BLaER1 (cell line): ENCODE data around the gene KTN1.

ENCODE experiments used
- H3K27ac ChIP-seq: shearing (Covaris generic); formaldehyde crosslinking; 2 replicates; pipeline ENCODE4 v1.8.1; 2022
- H3K27me3 ChIP-seq: shearing (Covaris generic); formaldehyde crosslinking; 2 replicates; pipeline ENCODE4 v1.8.1; 2022
- H3K36me3 ChIP-seq: shearing (Covaris generic); formaldehyde crosslinking; 2 replicates; pipeline ENCODE4 v1.8.1; 2022
- H3K4me1 ChIP-seq: shearing (Covaris generic); formaldehyde crosslinking; 2 replicates; pipeline ENCODE4 v1.8.1; 2022
- H3K4me2 ChIP-seq: shearing (Covaris generic); formaldehyde crosslinking; 2 replicates; pipeline ENCODE4 v1.8.1; 2022
- H3K4me3 ChIP-seq: shearing (Covaris generic); formaldehyde crosslinking; 2 replicates; pipeline ENCODE4 v1.8.1; 2022
- H3K9ac ChIP-seq: shearing (Covaris generic); formaldehyde crosslinking; 2 replicates; pipeline ENCODE4 v1.8.1; 2022
- H3K9me3 ChIP-seq: shearing (Covaris generic); formaldehyde crosslinking; 2 replicates; pipeline ENCODE4 v1.8.1; 2022
- H4K20me1 ChIP-seq: shearing (Covaris generic); formaldehyde crosslinking; 2 replicates; pipeline ENCODE4 v1.8.1; 2022
- Cebpa-rat ChIP-seq: shearing (Covaris generic); IDR thresholded peaks from 2 replicates; pipeline ENCODE4 v1.8.1; 2022

The KTN1 gene

DNA sequence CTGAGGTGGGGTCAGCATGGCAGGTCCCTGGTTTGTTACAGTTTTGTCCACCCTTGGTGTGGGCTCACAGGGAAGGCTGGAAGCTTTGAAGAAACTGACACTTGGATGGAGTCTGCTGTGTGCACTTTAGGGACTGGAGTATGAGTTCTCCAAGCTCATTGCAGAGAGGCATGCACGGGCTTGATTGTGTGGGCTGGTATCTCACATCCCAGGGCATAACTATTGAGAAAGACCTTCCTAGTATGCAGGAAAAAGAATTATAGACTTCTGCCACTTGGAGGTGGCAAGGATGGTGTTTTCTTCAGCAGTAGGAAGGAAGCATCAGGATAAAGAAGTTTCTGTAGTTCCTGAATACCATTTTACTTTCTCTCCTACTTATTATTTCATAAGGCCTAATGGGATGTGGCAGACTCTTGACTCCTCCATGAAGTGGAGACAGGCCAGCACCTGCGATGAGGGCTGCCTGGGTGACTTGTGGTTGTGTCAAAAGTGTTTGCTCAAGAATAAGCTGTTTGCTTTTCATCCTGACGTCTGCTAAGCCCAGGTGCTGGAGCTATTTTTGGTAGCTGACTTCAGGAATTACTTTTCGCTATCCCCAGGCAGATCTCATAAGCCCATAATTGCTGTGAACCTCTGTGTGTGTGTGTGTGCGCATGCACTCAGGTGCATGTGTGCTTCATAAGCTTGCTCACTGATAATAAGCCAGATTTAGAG lies 125.8 kb downstream of the KTN1 start:
- peaks cover 88% of the 10 kb centered on the region for H3K4me1 ChIP-seq
- H3K27me3 ChIP-seq: no peaks in the 10 kb centered on the region
- H3K9me3 ChIP-seq: peaks cover 8% of the 10 kb centered on the region
- H3K36me3 ChIP-seq: no peaks in the 10 kb centered on the region
- no peaks in the 10 kb centered on the region for H4K20me1 ChIP-seq
- TF ChIP-seq Cebpa-rat: no peak
- no peak overlapping the region for H3K9ac ChIP-seq
- peak overlapping the region; percentile 25; the same call in 1 of the 2 replicates for H3K27ac ChIP-seq
- H3K4me3 ChIP-seq: no peak overlapping the region
- H3K4me2 ChIP-seq: peak overlapping the region; percentile 41

DNA sequence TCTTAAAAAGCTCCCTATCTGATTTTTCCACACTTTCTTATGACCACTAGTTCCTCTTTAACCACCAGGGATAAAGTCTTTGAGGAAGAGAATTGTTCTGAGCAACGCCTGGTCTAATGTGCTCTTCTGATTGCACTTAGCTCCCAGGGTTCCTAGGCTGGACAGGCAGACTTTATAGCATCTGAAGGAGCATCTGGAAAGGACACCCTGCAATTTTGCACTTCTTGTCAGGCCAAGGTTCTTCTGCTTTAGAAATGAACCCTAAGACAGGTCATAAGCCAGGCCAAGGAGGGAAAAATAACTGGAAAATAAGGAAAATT lies 126.3 kb downstream of the KTN1 start:
- Histone ChIP-seq H3K36me3 (no peaks in the 10 kb centered on the region), H3K9ac (no peak overlapping the region), H3K9me3 (peaks cover 3% of the 10 kb centered on the region), H3K4me1 (peaks cover 93% of the 10 kb centered on the region), H3K27ac (peak overlapping the region; percentile 25; the same call in 1 of the 2 replicates), H3K27me3 (no peaks in the 10 kb centered on the region), H3K4me2 (peak overlapping the region; percentile 41), H3K4me3 (no peak overlapping the region), H4K20me1 (no peaks in the 10 kb centered on the region)
- TF ChIP-seq Cebpa-rat: no peak

DNA sequence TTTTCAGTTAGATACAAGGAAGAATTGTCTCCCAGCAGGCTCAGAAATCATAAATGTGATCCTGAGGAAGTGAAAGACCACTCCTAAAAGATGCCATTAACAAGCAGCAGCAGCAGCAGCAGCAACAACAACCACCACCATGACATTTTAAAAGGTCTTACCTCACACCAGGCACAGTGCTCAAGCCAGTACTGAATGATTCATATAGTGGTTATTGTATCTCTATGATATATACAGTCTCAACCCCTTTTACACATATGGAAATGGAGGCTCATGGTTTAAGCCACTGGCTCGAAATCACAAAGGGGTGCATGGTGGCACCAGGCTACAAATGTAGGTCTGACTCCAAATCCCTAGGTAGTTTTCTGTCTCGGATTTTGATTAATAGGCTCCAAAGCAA lies 126.9 kb downstream of the KTN1 start:
- Histone ChIP-seq H3K9me3 (peaks cover 3% of the 10 kb centered on the region; the same call in 1 of the 2 replicates), H3K4me3 (no peak overlapping the region), H3K27me3 (no peaks in the 10 kb centered on the region), H3K9ac (no peak overlapping the region), H3K27ac (no peak overlapping the region), H3K4me1 (peaks cover 94% of the 10 kb centered on the region), H3K4me2 (peak overlapping the region; percentile 41), H4K20me1 (no peaks in the 10 kb centered on the region), H3K36me3 (no peaks in the 10 kb centered on the region)
- TF ChIP-seq Cebpa-rat: no peak

DNA sequence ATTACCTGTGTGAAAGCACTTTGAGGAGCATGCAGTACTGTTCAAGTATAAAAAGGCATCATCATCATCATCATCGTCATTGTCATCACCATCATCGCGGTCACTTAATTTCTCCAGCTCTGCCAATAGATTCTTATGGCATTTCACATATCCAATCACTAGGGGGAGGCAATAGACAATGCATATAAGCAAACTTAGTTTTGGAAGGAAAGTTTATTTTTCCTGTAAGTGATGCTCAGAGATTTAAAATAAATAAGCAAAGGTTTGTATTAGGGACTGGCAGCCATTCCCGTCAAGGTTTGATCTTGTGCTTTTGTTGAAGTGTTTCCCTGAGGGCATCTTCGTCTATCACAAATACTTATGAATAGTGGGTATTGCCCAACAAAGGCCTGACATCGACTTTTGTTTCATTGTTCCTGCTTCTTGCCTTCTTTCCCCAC lies 127.4 kb downstream of the KTN1 start:
- Histone ChIP-seq H3K9me3 (peaks cover 8% of the 10 kb centered on the region), H3K27me3 (no peaks in the 10 kb centered on the region), H3K27ac (no peak overlapping the region; the same call in 1 of the 2 replicates), H3K4me3 (no peak overlapping the region), H4K20me1 (no peaks in the 10 kb centered on the region), H3K4me2 (peak overlapping the region; percentile 50; the same call in 1 of the 2 replicates), H3K4me1 (peaks cover 94% of the 10 kb centered on the region), H3K9ac (no peak overlapping the region), H3K36me3 (0 out of 2 replicates have a peak, but pooled peaks cover 4% of the 10 kb centered on the region)
- TF ChIP-seq Cebpa-rat: peak; percentile 33; the same call in 1 of the 2 replicates

DNA sequence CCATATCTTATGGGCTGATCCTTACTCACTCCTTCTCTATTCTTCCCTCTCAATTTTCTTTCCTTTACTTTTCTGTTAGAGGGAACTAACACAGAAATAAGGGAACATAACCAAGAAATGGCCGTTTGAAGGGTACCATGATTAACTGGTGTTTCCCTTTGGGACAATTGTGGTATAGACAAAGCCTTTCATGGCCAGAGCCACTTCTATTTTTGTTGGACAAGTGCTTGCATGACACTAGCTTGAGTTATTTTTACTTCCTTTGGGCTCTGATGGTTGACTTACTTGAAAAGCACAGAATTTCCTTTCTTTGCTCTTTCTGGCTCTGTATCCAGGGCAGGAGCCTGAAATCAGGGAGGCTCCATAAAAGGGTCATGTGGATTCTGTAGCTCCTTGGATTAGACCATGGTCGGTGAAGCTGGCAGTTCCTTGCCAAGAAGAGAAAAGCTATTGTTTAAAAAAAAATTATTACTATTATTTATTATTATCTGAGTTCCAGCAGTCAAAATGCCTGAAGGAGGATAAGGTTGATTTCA lies 130.6 kb downstream of the KTN1 start:
- peak overlapping the region; percentile 66 for H3K27ac ChIP-seq
- peak overlapping the region; percentile 44; the same call in 1 of the 2 replicates for H3K9ac ChIP-seq
- H3K4me2 ChIP-seq: peak overlapping the region; percentile 78
- TF ChIP-seq Cebpa-rat: no peak
- H3K36me3 ChIP-seq: 0 out of 2 replicates have a peak, but pooled peaks cover 11% of the 10 kb centered on the region
- H3K4me1 ChIP-seq: peaks cover 78% of the 10 kb centered on the region
- no peaks in the 10 kb centered on the region for H4K20me1 ChIP-seq
- H3K9me3 ChIP-seq: peaks cover 17% of the 10 kb centered on the region
- peak overlapping the region; percentile 48; the same call in 1 of the 2 replicates for H3K4me3 ChIP-seq
- no peaks in the 10 kb centered on the region for H3K27me3 ChIP-seq

DNA sequence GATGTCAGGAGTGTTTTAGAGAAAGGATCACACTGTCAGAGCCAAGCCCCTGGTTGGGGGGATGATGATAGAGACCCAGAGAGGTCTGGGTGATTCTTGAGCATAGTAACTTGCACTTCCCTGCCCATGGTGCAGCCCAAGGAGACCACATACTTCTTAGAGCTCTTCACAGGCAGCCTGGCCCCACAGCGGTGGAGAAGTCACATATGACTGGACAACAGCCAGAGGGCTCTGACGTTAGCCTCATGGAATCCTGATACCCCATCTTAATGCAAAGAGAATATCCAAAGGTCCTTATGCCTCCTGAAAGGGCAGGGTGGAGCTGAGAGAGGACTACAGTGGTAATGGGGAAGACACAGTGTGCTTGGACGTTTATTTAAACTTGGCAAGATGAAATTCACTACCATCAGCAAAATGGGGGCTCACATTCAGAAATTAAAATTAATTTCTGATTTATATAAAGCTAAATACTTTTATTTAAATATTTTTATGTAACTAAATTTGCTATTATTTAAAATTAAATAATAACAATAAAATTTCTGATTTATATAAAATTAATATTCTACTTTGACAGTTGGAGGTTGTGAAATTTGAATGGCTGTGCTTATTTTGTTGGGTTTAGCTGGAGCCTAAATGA lies 131.3 kb downstream of the KTN1 start:
- no peaks in the 10 kb centered on the region for H3K27me3 ChIP-seq
- no peak overlapping the region for H3K9ac ChIP-seq
- no peak for TF ChIP-seq Cebpa-rat
- H3K4me1 ChIP-seq: peaks cover 78% of the 10 kb centered on the region
- 0 out of 2 replicates have a peak overlapping the region, but pooled peaks have one; percentile 48 for H3K4me3 ChIP-seq
- H3K36me3 ChIP-seq: 0 out of 2 replicates have a peak, but pooled peaks cover 11% of the 10 kb centered on the region
- H3K27ac ChIP-seq: peak overlapping the region; percentile 66
- peaks cover 17% of the 10 kb centered on the region for H3K9me3 ChIP-seq
- H4K20me1 ChIP-seq: no peaks in the 10 kb centered on the region
- H3K4me2 ChIP-seq: peak overlapping the region; percentile 78

DNA sequence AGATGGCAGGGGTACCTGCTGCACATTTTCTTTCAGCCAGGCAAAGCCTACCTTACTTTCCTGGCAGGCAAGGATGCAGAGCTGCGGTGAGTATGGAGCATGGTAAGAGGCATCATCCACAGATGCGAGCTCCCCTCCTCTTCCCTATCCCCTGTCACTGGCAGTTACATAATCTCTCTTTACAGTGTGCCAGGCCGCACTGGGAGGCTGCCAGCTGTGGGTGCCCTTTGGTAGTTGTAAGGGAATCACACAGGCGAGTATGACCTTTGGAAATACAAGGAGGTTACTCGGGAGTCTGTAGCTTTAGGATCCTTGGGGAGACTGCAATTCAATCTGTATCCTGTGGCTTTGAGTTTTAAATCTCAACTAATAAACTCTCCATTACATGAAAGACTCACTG lies 132.5 kb downstream of the KTN1 start:
- Histone ChIP-seq H3K9ac (no peak overlapping the region), H3K4me3 (no peak overlapping the region), H3K9me3 (peaks cover 29% of the 10 kb centered on the region), H3K4me2 (peak overlapping the region; percentile 78), H4K20me1 (no peaks in the 10 kb centered on the region), H3K27ac (no peak overlapping the region), H3K4me1 (peaks cover 68% of the 10 kb centered on the region), H3K27me3 (no peaks in the 10 kb centered on the region), H3K36me3 (0 out of 2 replicates have a peak, but pooled peaks cover 11% of the 10 kb centered on the region)
- TF ChIP-seq Cebpa-rat: no peak

DNA sequence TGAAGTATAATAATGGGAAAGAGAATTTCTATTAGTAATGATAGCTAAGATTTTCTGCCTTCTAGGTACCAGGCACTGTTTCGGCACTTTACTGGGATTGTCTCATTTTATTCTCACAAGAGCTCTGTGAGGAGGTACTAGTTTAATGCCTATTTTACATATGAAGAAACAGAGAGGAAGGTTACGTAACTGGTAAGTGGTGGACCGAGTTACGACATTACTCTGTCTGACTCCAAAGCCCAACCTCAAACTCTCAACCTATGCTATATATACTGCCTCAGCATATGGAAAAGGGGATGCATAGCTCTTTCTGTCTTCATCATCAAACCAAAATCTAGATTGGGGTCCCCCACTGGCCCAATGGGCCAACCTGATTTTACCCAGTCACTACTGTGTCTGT lies 133.5 kb downstream of the KTN1 start:
- no peak overlapping the region for H3K9ac ChIP-seq
- H3K27me3 ChIP-seq: no peaks in the 10 kb centered on the region
- peaks cover 58% of the 10 kb centered on the region for H3K4me1 ChIP-seq
- no peak overlapping the region for H3K4me2 ChIP-seq
- H3K9me3 ChIP-seq: peaks cover 30% of the 10 kb centered on the region
- no peak overlapping the region for H3K27ac ChIP-seq
- no peaks in the 10 kb centered on the region for H4K20me1 ChIP-seq
- TF ChIP-seq Cebpa-rat: no peak
- H3K36me3 ChIP-seq: 0 out of 2 replicates have a peak, but pooled peaks cover 11% of the 10 kb centered on the region
- no peak overlapping the region for H3K4me3 ChIP-seq

DNA sequence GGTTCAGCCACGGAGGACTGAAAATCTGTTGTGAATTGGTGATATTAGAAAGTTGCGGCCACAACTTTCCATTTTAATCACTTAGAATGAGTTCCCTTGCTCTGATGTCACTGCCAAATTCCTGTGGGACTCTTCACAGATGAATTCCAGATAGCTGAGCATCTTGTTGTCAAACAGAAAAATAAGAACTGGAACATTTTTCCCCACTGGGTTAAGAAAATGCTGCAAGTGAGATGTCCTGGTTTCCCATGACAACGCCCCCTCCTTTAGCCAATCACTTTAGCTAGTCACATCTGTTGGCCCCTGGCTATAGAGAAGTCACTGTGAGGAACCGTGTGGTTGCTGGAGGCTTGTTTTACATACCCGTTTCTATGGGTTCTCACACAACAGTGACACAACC lies 135.9 kb downstream of the KTN1 start:
- peaks cover 30% of the 10 kb centered on the region for H3K9me3 ChIP-seq
- TF ChIP-seq Cebpa-rat: no peak
- H3K4me2 ChIP-seq: peak overlapping the region; percentile 53
- no peak overlapping the region for H3K4me3 ChIP-seq
- no peaks in the 10 kb centered on the region for H4K20me1 ChIP-seq
- H3K36me3 ChIP-seq: 0 out of 2 replicates have a peak, but pooled peaks cover 11% of the 10 kb centered on the region
- H3K4me1 ChIP-seq: peaks cover 36% of the 10 kb centered on the region
- no peaks in the 10 kb centered on the region for H3K27me3 ChIP-seq
- H3K9ac ChIP-seq: no peak overlapping the region
- no peak overlapping the region for H3K27ac ChIP-seq

DNA sequence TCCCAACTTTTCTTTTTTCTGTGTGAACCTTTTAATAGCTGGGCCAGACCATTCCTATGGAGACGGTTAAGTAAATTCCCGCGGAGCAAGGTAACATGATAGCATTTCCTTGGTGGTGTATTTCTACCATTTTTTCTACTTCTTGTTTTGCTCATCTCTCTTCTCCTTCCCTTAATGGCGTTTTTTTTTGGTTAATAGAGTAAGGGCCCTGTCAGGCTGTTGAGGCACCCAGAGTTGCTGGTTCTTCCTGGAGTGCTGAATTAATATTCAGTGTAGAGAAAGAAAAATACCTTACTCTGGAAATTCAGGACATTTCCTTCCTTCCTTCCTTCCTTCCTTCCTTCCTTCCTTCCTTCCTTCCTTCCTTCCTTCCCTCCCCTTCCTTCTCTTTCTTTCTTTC lies 137.6 kb downstream of the KTN1 start:
- TF ChIP-seq Cebpa-rat: no peak
- Histone ChIP-seq H3K27me3 (no peaks in the 10 kb centered on the region), H3K4me1 (peaks cover 26% of the 10 kb centered on the region), H3K36me3 (0 out of 2 replicates have a peak, but pooled peaks cover 4% of the 10 kb centered on the region), H4K20me1 (no peaks in the 10 kb centered on the region), H3K4me3 (no peak overlapping the region), H3K4me2 (no peak overlapping the region), H3K9ac (no peak overlapping the region), H3K27ac (no peak overlapping the region), H3K9me3 (peaks cover 20% of the 10 kb centered on the region)
